ENCODE measurements around the gene PRMT9.

DNA sequence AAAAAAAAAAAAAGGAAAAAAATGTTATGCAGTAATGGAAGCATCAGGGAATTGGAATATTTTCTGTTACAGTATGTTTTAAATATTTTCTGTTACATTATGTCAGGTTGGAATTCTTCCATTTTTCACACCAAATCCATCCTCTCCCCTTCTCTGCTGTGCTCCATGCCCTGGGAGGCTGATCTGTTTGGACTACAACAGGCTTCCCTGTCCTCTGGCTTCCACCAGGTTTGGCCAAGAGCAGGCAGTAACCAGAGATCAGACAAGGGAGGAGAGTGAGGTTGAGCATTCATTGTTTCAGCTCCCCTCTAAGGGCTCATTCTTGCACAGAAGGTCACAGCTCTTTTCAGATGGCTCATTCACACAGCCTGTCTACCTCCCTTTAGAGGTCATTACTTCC is 78.5 kb downstream of the PRMT9 start:
- TF ChIP-seq, protein P1, sequence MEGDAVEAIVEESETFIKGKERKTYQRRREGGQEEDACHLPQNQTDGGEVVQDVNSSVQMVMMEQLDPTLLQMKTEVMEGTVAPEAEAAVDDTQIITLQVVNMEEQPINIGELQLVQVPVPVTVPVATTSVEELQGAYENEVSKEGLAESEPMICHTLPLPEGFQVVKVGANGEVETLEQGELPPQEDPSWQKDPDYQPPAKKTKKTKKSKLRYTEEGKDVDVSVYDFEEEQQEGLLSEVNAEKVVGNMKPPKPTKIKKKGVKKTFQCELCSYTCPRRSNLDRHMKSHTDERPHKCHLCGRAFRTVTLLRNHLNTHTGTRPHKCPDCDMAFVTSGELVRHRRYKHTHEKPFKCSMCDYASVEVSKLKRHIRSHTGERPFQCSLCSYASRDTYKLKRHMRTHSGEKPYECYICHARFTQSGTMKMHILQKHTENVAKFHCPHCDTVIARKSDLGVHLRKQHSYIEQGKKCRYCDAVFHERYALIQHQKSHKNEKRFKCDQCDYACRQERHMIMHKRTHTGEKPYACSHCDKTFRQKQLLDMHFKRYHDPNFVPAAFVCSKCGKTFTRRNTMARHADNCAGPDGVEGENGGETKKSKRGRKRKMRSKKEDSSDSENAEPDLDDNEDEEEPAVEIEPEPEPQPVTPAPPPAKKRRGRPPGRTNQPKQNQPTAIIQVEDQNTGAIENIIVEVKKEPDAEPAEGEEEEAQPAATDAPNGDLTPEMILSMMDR (IDR thresholded peaks at IDR 0.05) = no peak
- TF ChIP-seq POLR2A (IDR thresholded peaks at IDR 0.05) = no peak
